GM21390 (cell line): ENCODE results near the gene TCP11L2.
"Not testable (repeated sequence)": the region's sequence is repeated elsewhere in the genome, so short reads cannot be mapped to it uniquely, and the experiment has no call there.

ENCODE experiments used
- ATAC-seq: cut with Tn5 transposase; IDR thresholded peaks from one replicate; pipeline ENCODE4 v1.9.1; 2021; ENCODE audit not compliant: unreplicated experiment

TCP11L2 gene

GRCh38 chr12:106282457-106283097, 20.0 kb upstream of the TCP11L2 start:
- peak; percentile 74 for ATAC-seq

DNA sequence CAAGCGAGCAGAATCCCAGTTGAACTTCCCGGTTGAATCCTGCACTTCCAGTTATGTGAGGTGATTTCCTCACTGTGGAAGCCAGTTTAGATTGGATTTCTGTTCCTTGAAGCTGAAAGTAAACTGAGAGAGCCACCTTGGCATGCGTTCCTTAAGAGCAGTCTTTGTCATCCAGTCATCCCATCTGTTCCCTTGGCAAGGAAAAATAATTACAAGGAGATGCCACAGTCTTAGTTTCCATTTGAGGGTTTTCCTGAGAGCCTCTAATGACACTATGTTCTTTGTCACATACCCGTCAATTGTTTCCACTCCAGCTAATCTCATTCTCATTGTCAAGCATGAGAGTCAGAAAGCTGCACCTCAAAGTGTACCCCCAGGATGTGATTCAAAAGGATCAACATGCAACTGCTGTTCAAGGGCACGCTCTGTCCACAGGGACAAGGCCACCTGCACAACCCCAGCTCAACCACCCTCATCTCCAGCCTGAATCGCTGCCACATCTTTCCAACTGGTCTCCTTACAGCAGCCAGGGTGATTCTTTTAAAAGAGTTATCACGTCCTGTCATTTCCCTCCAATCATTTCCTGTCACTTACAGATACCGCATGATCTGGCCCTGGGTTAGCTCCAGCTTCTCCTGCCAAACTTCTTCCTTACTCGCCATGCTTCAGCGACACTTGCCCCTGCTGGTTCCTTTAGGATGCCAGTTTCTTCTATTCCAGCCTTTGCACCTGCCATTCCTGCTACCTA, 18.0 kb upstream of the TCP11L2 start:
- no peak for ATAC-seq

- no peak for ATAC-seq
Measured at GRCh38 chr12:106285982-106286381, 16.6 kb upstream of the TCP11L2 start.

DNA sequence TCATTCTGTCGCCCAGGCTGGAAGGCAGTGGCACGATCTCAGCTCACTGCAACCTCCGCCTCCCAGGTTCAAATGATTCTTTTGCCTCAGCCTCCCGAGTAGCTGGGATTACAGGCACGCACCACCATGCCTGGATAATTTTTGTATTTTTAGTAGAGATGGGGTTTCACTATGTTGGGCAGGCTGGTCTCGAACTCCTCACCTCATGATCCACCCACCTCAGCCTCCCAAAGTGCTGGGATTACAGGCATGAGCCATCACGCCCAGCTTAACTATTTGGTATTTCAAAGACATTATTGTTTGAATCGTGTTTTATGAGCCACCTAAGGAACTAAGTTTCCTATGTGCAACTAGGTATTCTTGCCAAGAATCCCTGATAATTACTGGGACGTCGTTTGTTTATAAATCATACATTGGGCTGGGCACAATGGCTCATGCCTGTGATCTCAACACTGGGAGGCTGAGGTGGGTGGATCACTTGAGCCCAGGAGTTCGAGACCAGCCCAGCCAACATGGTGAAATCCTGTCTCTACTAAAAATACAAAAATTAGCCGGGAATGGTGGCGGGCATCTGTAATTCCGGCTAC, 15.9 kb upstream of the TCP11L2 start:
- not testable (repeated sequence) for ATAC-seq

DNA sequence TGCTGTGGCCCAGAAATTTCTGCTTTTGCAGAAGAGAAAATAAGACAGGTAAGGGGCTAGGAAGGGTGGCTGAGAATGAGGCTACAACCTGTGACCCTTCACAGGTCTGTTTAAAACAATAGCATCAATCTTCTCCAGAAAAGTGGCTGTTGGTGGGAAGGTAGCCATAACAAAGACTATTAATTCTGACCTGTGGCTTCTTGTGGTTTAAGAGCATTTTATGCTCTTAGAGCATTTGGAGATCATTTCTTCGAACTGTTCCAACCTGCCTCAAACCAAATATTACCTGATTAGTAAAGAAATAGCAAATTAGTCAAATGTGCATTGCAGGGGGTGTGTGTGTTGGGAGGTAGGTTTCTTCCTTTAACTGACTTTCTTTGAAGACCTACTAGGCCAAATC, 15.2 kb upstream of the TCP11L2 start:
- ATAC-seq = no peak

DNA sequence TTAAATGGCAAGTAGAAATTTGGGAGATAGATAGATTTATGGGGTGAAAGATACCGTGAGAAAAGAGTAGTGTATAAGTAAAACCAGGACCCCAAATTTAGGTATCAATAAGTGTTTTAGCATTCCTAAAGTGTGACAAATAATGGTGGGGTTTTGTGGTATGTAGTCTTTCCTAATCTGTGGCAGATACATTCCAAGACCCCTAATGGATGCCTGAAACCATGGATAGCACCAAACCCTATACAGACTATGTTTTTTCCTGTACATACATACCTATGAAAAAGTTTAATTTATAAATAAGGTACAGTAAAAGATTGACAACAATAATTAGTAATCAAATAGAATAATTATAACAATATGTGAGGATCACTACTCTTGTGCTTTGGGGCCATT, 14.4 kb upstream of the TCP11L2 start:
- no peak for ATAC-seq

DNA sequence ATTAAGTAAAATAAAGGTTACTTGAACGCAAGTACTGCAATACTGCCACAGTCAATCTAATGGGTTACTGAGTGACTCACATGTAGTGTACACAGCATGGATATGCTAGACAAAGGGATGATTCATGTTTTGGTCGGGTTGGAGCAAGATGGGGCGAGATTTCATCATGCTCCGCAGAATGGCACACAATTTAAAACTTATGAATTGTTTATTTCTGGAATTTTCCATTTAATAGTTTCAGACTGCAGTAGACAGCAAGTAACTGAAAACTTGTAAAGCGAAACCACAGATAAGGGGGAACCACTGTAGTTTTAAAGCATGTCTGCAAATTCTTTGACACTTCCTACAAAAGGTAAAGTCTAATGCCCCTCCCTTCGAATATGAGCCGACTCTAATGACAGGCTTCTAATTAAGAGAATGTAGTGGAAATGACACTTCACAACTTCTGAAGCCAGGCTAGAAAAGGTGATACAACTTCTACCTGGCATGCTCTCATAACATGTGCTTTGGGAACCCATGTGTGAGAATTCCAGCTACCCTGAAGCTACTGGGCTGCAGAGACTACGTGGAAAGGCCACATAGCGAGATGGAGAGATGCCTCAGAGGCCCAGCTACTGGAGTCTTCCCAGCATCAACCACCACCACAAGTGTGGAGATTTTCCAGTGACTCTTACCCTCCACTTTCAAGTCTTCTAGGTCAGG, 13.9 kb upstream of the TCP11L2 start:
- ATAC-seq = no peak

DNA sequence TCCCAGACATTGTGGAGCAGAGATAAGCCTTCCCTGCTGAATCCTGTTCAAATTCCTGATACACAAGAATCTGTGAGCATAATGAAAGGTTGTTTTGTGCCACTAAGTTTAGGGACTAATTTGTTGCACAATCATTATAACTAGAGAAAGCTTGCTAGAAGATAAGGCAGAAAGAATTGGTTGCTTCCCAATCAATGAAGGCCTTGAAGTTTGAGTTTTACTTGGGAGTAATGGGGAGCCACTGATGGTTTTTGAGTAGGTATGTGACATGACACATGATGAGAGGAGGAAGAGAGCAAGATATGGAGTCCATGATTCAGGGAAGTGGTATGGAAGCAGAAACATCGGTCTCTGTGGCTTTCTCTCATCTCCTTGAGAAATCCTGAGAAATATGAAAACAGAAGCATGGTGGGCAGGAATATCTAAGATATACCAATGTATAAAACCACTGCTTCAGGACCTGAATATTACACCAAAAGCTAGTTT, 13.3 kb upstream of the TCP11L2 start:
- no peak for ATAC-seq

DNA sequence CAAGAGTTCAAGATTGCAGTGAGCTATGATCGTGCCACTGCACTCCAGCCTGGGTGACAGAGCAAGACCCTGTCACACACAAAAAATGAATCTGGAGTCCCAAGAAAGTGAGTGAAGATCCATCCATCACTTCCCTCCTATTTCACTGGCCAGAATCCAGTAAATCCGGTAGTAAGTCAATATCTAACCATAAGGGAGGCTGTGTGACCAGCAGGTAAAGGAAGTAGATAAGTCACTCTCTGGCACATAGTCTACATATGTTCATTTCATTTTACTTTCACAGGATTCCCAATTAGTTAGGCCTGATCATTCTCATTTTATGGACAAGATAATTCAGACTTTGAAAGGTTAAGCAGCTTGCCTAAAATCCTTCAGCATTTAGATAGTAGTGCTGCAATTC, 11.9 kb upstream of the TCP11L2 start:
- no peak for ATAC-seq

- no peak for ATAC-seq
Measured at GRCh38 chr12:106291342-106291741, 11.2 kb upstream of the TCP11L2 start.

GRCh38 chr12:106292339-106292738, 10.2 kb upstream of the TCP11L2 start:
- no peak for ATAC-seq

DNA sequence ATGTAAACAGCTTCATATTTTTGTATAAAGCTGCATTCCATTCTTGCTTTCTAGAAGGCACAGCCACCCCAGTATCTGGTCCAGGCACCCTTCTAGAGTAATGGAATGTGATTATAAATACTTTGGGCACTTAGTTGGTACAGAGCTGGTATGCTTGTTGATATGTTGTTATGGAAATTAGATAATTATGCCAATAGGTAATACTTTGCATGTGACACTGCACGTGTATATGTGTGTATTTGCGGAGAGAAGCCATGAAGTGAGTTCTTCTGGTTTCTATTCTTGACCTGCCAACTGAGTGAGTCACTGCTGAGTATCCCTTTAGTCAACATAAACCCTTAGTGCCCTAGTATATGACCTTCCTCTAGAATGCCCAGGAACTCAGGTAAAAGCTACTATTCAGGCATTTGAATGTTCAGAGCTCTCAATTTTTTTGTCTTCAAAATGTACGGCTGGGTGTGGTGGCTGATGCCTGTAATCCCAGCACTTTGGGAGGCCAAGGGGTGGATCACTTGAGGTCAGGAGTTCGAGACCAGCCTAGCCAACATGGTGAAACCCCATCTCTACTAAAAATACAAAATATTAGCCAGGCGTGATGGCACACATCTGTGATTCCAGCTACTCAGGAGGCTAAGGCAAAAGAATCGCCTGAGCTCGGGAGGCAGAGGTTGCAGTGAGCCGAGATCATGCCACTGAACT, 6.2 kb upstream of the TCP11L2 start:
- no peak for ATAC-seq

DNA sequence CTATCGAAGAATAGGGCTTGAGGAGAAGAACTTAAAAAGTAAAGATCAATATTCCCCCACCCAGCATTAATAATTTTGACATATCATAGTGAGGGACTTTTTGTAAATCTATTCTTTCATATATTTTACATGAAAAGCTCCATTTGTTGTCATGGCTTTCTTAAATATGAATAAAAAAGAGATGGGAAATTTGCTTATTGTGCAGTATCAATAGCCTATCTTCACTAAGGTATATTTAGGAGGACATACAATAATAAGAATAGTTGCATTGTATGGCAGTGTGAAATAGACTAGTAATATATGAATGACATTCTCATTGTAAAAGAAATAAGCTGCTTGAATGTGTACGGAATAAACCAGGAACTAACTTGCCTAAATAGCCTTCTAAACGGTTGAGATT, 5.5 kb upstream of the TCP11L2 start:
- no peak for ATAC-seq

DNA sequence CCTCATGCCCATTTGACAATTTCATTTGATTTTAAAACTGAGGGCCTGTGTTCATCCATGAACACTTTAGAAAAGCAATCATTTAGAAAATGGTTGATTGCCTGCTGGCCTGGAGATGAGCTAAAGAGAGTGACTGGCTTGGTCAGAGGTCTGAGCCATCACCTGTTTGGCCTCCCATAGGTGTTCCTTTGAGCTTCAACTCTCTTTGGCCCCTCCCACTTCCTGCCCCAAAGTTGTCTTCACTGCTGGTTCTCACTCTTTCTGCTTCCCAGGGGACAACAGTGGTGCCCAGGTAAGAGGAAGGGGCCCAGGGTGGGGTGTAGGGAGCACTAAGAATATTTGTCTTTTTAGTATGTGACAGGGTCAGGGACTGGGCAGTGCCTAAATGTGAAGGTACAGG, 4.9 kb upstream of the TCP11L2 start:
- ATAC-seq = no peak

DNA sequence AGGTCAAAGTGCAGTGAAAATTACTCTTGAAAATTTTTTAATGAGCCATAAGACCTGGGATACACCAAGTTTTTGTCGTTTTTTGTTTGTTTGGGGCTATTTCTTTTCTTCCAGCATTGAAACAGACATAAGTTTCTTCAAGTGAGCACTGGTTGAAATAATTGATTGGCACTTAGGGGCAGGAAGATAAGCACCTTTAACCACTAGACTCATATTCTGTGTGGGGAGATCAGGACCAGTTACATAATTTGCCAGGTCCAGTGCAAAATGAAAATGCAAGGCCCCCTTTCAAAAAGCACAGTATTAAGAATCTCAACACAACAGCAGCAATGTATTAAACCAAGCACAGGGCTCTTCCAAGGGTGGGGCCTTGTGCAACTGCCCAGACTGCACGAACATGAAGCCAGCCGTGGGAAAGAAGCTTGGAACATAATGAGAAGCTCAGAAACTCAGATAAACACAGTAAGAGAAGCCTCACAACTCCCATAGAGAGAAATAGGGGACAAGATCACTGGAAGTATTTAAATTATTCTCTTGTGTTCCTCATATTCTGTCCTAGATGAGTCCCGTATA, 3.2 kb upstream of the TCP11L2 start:
- no peak for ATAC-seq

DNA sequence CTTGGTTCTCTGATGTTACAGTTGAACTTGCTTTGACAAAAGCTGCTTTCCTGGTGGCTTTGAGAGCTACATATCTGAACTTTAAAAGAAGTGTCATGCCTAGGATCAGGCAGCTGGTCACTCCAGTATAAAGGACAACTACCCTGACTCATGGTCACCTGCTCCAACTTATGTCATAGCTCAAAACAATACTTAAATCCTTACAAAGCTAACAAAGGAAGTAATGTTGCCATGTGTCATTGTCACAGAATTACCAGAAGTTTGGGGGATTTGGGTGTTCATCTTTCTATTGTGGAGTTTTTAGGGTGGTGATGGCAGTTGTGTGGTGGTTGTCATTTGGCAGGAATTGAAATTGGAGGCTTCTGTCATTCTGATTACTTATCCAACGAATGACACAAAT, 1.8 kb upstream of the TCP11L2 start:
- no peak for ATAC-seq

DNA sequence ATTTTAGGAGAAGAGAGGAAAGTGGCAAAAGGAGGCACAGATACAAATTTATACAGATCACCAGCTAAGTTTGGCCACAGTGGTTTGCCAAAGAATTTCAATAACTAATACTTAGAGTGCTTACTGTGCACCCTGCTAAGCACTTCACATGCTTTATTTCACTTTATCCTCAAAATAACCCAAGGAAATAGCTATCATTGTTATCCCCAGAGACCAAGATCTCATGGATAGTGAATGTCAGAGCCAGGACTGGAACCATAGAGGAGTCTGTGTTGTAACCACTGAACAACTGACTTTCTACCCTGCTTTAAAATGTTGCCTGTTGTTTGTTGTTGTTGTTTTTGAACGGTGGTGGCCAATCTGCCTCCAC, 1.3 kb upstream of the TCP11L2 start:
- ATAC-seq = no peak

GRCh38 chr12:106301611-106302321, 767 bp upstream of the TCP11L2 start:
- peak; percentile 56 for ATAC-seq

DNA sequence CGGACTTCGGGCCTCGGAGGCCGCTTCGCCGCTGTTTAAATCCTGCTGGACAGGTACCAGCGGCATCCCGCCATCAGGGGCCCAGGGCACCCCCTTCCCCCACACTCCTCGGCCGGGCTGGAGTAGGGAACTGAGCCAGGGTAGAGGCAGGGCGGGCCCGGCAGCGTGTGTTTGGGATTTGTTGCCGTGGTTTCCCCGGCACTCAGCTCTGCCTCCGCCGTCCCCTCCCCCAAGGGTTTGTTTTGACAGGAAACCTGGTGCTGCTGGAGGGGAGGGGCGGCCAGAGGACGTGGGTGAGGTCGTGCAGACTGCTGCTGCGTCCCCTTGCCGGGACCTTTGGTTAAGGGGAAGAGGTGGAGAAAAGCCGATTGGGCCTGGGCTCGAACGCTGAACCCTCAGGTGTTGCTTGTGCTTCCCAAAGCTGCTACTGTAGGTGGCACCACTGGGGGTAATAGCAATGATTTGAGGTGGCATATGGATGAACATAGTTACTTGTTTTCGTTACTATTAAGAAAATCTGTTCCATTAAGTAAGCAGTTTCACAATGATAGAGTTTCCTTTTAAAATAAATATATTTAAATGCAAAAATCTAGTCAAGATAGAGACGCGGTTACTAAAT, 778 bp downstream of the TCP11L2 start:
- ATAC-seq = no peak

- ATAC-seq = no peak
Measured at GRCh38 chr12:106304001-106304421, 1.5 kb downstream of the TCP11L2 start.
